GM23248 (cell line): ENCODE results near the gene NINJ1. TPM values are rescaled to one million over a fixed set of nuclear protein-coding genes. Genes with fewer than 3 reads are reported as not detected.

Source experiments
- DNase-seq: peaks from one replicate; pipeline ENCODE4 v3.0.0-alpha.2; 2015
- H2AFZ ChIP-seq: fragments of 200-600 bp; sonication (generic); 2 replicates; pipeline ENCODE4 v1.6.1; 2016; ENCODE audit warnings: antibody characterized with exemption
- H3F3A ChIP-seq: fragments of 200-600 bp; sonication (generic); 2 replicates; pipeline ENCODE4 v1.6.1; 2016; ENCODE audit warnings: mild to moderate bottlenecking, antibody characterized with exemption, mixed run types; ENCODE audit not compliant: insufficient read depth
- H3K27ac ChIP-seq: fragments of 200-600 bp; sonication (generic); 2 replicates; pipeline ENCODE4 v1.5.1; 2016; ENCODE audit warnings: mild to moderate bottlenecking
- H3K27me3 ChIP-seq: fragments of 200-600 bp; sonication (generic); replicated peaks from 2 replicates; pipeline ENCODE4 v1.6.1; 2016; ENCODE audit warnings: mild to moderate bottlenecking; ENCODE audit not compliant: insufficient read depth
- H3K36me3 ChIP-seq: fragments of 200-600 bp; sonication (generic); 2 replicates; pipeline ENCODE4 v1.6.1; 2016; ENCODE audit warnings: low read depth, mild to moderate bottlenecking
- H3K4me1 ChIP-seq: fragments of 200-600 bp; sonication (generic); 2 replicates; pipeline ENCODE4 v1.6.1; 2016; ENCODE audit warnings: mild to moderate bottlenecking; ENCODE audit not compliant: insufficient read depth
- H3K4me2 ChIP-seq: fragments of 200-600 bp; sonication (generic); one replicate; pipeline ENCODE4 v1.6.1; 2016; ENCODE audit warnings: mild to moderate bottlenecking; ENCODE audit not compliant: unreplicated experiment
- H3K4me3 ChIP-seq: fragments of 200-600 bp; sonication (generic); 2 replicates; pipeline ENCODE4 v1.5.1; 2016; ENCODE audit warnings: mild to moderate bottlenecking
- H3K79me2 ChIP-seq: fragments of 200-600 bp; sonication (generic); 2 replicates; pipeline ENCODE4 v1.6.1; 2016; ENCODE audit warnings: mild to moderate bottlenecking; ENCODE audit not compliant: insufficient read depth
- H3K9ac ChIP-seq: fragments of 200-600 bp; sonication (generic); 2 replicates; pipeline ENCODE4 v1.6.1; 2016; ENCODE audit warnings: mild to moderate bottlenecking
- H3K9me2 ChIP-seq: fragments of 200-600 bp; sonication (generic); 2 replicates; pipeline ENCODE4 v1.6.1; 2016; ENCODE audit warnings: mixed run types, mild to moderate bottlenecking, moderate library complexity; ENCODE audit not compliant: insufficient read depth
- H3K9me3 ChIP-seq: fragments of 200-600 bp; sonication (generic); one replicate; pipeline ENCODE4 v1.6.1; 2017; ENCODE audit warnings: low read depth
- H4K20me1 ChIP-seq: fragments of 200-600 bp; sonication (generic); 2 replicates; pipeline ENCODE4 v1.6.0; 2016; ENCODE audit not compliant: insufficient read depth
- EZH2 ChIP-seq: fragments of 200-600 bp; sonication (generic); IDR thresholded peaks from 2 replicates; pipeline ENCODE4 v1.6.1; 2018; ENCODE audit warnings: antibody characterized with exemption, mild to moderate bottlenecking; ENCODE audit not compliant: insufficient read depth, poor library complexity, severe bottlenecking
- EZH2phosphoT487 ChIP-seq: fragments of 200-600 bp; sonication (generic); IDR thresholded peaks from 2 replicates; pipeline ENCODE4 v1.6.1; 2018; ENCODE audit warnings: antibody characterized with exemption, moderate library complexity, mild to moderate bottlenecking, low read depth; ENCODE audit not compliant: insufficient read depth
- WGBS, 2 experiments: methylation state at CpG; one replicate each; pipeline ENCODE4 v1.1.6; 2015 to 2017; ENCODE audit warnings: low lambda C conversion rate in 2 of 2, low coverage in 1 of 2; ENCODE audit errors: missing lambda C conversion rate in 2 of 2; 5-methylcytosine and 5-hydroxymethylcytosine counted together
- in situ Hi-C: fragments of 300-500 bp; cut with MboI; formaldehyde crosslinking; loops from 2 replicates; pipeline ENCODE4 v1.15.0; 2020
- polyA plus RNA-seq: library from polyadenylated mRNA; unstranded; fragments of >200 nt; fragmentation: Nextera tagmentation; extraction: Ambion mirVana; gene quantifications from 2 replicates; pipeline ENCODE4 v1.2.1, GENCODE V29; 2016
- total RNA-seq: library from RNA; depleted of rRNA; stranded (reverse); fragments of >200 nt; shearing (Covaris generic); gene quantifications from 2 replicates; pipeline ENCODE4 v1.2.3, GENCODE V29; 2014

The NINJ1 gene
- total and polyA plus RNA-seq, 2 experiments from 2014 or later = 24.9 to 44.2 TPM

- DNase-seq = no peak
- Histone ChIP-seq H3K9me2 (no peaks in the 10 kb centered on the region), H3K27me3 (no peaks in the 10 kb centered on the region), H3K36me3 (no peaks in the 10 kb centered on the region; the same call in 1 of the 2 replicates), H3K79me2 (peaks cover 79% of the 10 kb centered on the region), H3K27ac (peak overlapping the region; percentile 76), H3K9me3 (no peaks in the 10 kb centered on the region), H2AFZ (no peak overlapping the region), H3K4me3 (no peak overlapping the region; the same call in 1 of the 2 replicates), H3K4me1 (peaks cover 14% of the 10 kb centered on the region), H4K20me1 (no peaks in the 10 kb centered on the region), H3K9ac (no peak overlapping the region), H3F3A (peaks cover 30% of the 10 kb centered on the region), H3K4me2 (peak overlapping the region; percentile 87)
- WGBS, 2 experiments = 84 to 90% methylated on average over 15 to 16 of the region's 16 CpGs
- in situ Hi-C loops = no loop called here
- TF ChIP-seq EZH2phosphoT487 = no peak
- no peak for TF ChIP-seq EZH2
Observed at GRCh38 chr9:93099551-93100275, 34.3 kb downstream of the NINJ1 start.

- H3K4me2 ChIP-seq = peak overlapping the region; percentile 87
- in situ Hi-C loops = no loop called here
- no peaks in the 10 kb centered on the region for H4K20me1 ChIP-seq
- peak overlapping the region; percentile 39; the same call in 1 of the 2 replicates for H2AFZ ChIP-seq
- no peaks in the 10 kb centered on the region for H3K27me3 ChIP-seq
- no peaks in the 10 kb centered on the region for H3K9me3 ChIP-seq
- peak overlapping the region; percentile 76 for H3K27ac ChIP-seq
- H3K9ac ChIP-seq = peak overlapping the region; percentile 87
- no peak for TF ChIP-seq EZH2
- no peak for TF ChIP-seq EZH2phosphoT487
- peaks cover 65% of the 10 kb centered on the region for H3K79me2 ChIP-seq
- peak; percentile 99 for DNase-seq
- 7 to 12% methylated on average over 15 of the region's 15 CpGs for WGBS, 2 experiments
- H3K36me3 ChIP-seq = no peaks in the 10 kb centered on the region; the same call in 1 of the 2 replicates
- H3K4me3 ChIP-seq = peak overlapping the region; percentile 86
- H3K4me1 ChIP-seq = peaks cover 14% of the 10 kb centered on the region
- peaks cover 32% of the 10 kb centered on the region for H3F3A ChIP-seq
- H3K9me2 ChIP-seq = no peaks in the 10 kb centered on the region
Observed at GRCh38 chr9:93098236-93098946, 35.7 kb downstream of the NINJ1 start.

- peak overlapping the region; percentile 87 for H3K9ac ChIP-seq
- no peaks in the 10 kb centered on the region for H3K36me3 ChIP-seq
- peaks cover 39% of the 10 kb centered on the region for H3F3A ChIP-seq
- peak; percentile 38 for DNase-seq
- peak overlapping the region; percentile 76 for H3K27ac ChIP-seq
- H3K4me3 ChIP-seq = peak overlapping the region; percentile 86
- H3K4me1 ChIP-seq = peaks cover 14% of the 10 kb centered on the region
- no peak overlapping the region for H2AFZ ChIP-seq
- H3K79me2 ChIP-seq = peaks cover 58% of the 10 kb centered on the region
- WGBS, 2 experiments = 72 to 73% methylated on average over 11 of the region's 11 CpGs
- in situ Hi-C loops = no loop called here
- TF ChIP-seq EZH2phosphoT487 (no peak), EZH2 (no peak)
- H3K9me3 ChIP-seq = no peaks in the 10 kb centered on the region
- no peaks in the 10 kb centered on the region for H3K9me2 ChIP-seq
- H4K20me1 ChIP-seq = no peaks in the 10 kb centered on the region
- H3K27me3 ChIP-seq = no peaks in the 10 kb centered on the region
- peak overlapping the region; percentile 87 for H3K4me2 ChIP-seq
Observed at GRCh38 chr9:93097511-93098201, 36.4 kb downstream of the NINJ1 start.

GRCh38 chr9:93096811-93097382 lies 37.2 kb downstream of the NINJ1 start:
- Histone ChIP-seq H3K27ac (peak overlapping the region; percentile 76), H2AFZ (peak overlapping the region; percentile 88), H3K36me3 (no peaks in the 10 kb centered on the region), H3F3A (peaks cover 47% of the 10 kb centered on the region), H3K9me3 (no peaks in the 10 kb centered on the region), H3K4me3 (peak overlapping the region; percentile 86), H3K79me2 (peaks cover 51% of the 10 kb centered on the region), H3K4me2 (peak overlapping the region; percentile 87), H3K9me2 (no peaks in the 10 kb centered on the region), H3K9ac (peak overlapping the region; percentile 87), H3K4me1 (peaks cover 18% of the 10 kb centered on the region), H4K20me1 (no peaks in the 10 kb centered on the region), H3K27me3 (no peaks in the 10 kb centered on the region)
- peak; percentile 27 for DNase-seq
- in situ Hi-C loops = no loop called here
- TF ChIP-seq EZH2 (no peak), EZH2phosphoT487 (no peak)
- 1 to 4% methylated on average over 15 to 16 of the region's 16 CpGs for WGBS, 2 experiments
